Tibial artery (tissue), 4 donors: ENCODE measurements around the gene FBXL17.

Experiments
- DNase-seq, 2 donors: peaks; one replicate each; pipeline ENCODE4 v3.0.0-alpha.2; 2019
- H3K27ac ChIP-seq, 2 donors: fragments of 200-600 bp; sonication (generic) in 1 of 2; 1 replicate in 1 of 2; 2 replicates in 1 of 2; pipeline ENCODE4 v1.5.1; 2018 to 2019; ENCODE audit warnings: mild to moderate bottlenecking in 1 of 2
- H3K27me3 ChIP-seq, 2 donors: fragments of 200-600 bp; sonication (generic) in 1 of 2; one replicate each; pipeline versions ENCODE4 v1.5.1 to v1.6.0; 2016 to 2019
- H3K36me3 ChIP-seq, 3 donors: fragments of 200-600 bp; sonication (generic) in 2 of 3; one replicate each; pipeline ENCODE4 v1.5.1; 2016 to 2019; ENCODE audit warnings: mild to moderate bottlenecking in 2 of 3
- H3K4me1 ChIP-seq, 4 donors: fragments of 200-600 bp; sonication (generic) in 2 of 4; 1 replicate in 3 of 4; 2 replicates in 1 of 4; pipeline ENCODE4 v1.5.1; 2016 to 2019
- H3K4me3 ChIP-seq, 2 donors: fragments of 200-600 bp; sonication (generic) in 1 of 2; 1 replicate in 1 of 2; 2 replicates in 1 of 2; pipeline ENCODE4 v1.5.1; 2018 to 2019; ENCODE audit warnings: mild to moderate bottlenecking in 2 of 2
- H3K9me3 ChIP-seq, 3 donors: fragments of 200-600 bp; sonication (generic) in 1 of 3; one replicate each; pipeline ENCODE4 v1.5.1; 2016 to 2019
- intact Hi-C: fragments of 100-400 bp; cut with DNase I; formaldehyde crosslinking; loops from one replicate; pipeline ENCODE4 v1.15.0; 2023; ENCODE audit warnings: low total_unique reads
- TF ChIP-seq, protein P1 (sequence below), 2 experiments: fragments of 200-600 bp in 1 of 2; fragments of 450-650 bp in 1 of 2; IDR thresholded peaks; one replicate each; pipeline ENCODE4 v1.5.1; 2017 to 2019; ENCODE audit warnings: antibody characterized with exemption in 2 of 2, mild to moderate bottlenecking in 1 of 2, moderate library complexity in 1 of 2

The FBXL17 gene

DNA sequence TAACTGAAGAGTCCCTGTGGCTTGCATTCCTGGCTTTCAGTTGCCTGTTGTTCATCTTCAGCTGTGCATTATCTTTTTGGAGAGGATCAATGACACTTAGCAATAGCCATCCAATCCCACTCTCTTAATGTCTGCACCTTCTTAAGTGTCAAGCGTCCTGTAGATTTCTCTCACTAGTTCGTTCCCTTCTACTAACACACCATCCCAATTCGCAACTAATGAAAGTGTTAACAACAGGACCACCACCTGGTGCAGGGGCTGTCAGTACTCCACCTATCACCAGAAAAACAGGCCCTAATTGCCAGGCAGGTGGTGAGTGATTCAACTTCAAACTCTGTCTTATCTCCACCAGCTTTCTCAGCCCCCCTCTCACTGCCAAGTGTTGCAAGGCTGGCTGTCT is 541.7 kb downstream of the FBXL17 start:
- Histone ChIP-seq H3K27ac (no peak overlapping the region), H3K36me3 (no peaks in the 10 kb centered on the region), H3K9me3 (no peaks in the 10 kb centered on the region), H3K4me3 (no peak overlapping the region), H3K27me3 (no peaks in the 10 kb centered on the region), H3K4me1 (no peaks in the 10 kb centered on the region)
- TF ChIP-seq, protein P1, sequence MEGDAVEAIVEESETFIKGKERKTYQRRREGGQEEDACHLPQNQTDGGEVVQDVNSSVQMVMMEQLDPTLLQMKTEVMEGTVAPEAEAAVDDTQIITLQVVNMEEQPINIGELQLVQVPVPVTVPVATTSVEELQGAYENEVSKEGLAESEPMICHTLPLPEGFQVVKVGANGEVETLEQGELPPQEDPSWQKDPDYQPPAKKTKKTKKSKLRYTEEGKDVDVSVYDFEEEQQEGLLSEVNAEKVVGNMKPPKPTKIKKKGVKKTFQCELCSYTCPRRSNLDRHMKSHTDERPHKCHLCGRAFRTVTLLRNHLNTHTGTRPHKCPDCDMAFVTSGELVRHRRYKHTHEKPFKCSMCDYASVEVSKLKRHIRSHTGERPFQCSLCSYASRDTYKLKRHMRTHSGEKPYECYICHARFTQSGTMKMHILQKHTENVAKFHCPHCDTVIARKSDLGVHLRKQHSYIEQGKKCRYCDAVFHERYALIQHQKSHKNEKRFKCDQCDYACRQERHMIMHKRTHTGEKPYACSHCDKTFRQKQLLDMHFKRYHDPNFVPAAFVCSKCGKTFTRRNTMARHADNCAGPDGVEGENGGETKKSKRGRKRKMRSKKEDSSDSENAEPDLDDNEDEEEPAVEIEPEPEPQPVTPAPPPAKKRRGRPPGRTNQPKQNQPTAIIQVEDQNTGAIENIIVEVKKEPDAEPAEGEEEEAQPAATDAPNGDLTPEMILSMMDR (IDR thresholded peaks at IDR 0.05): no peak
- no peak for DNase-seq
- intact Hi-C loops: no loop called here

DNA sequence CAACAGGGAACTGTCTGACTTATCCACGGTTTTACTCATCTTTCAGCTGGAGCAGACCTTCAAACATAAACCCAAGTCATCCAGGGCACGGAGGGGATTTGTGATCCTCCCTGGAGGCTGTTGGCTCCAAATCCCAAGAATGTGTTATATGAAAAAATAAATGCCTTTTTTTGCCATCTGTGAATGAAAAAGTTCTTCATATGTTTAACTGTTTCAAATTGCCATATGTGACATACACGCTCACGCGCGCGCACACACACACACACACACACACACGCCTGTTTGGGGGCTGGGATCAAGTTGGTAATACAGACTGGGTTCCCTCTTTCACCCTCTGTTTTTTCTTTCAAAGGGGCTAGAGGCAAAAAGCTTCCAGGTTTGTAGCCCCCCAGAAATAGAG is 546.8 kb downstream of the FBXL17 start:
- intact Hi-C loops: no loop called here
- TF ChIP-seq, protein P1 (IDR thresholded peaks at IDR 0.05): no peak
- DNase-seq: no peak
- Histone ChIP-seq H3K9me3 (no peaks in the 10 kb centered on the region), H3K4me1 (no peaks in the 10 kb centered on the region), H3K36me3 (no peaks in the 10 kb centered on the region), H3K4me3 (no peak overlapping the region), H3K27me3 (no peaks in the 10 kb centered on the region), H3K27ac (no peak overlapping the region)

DNA sequence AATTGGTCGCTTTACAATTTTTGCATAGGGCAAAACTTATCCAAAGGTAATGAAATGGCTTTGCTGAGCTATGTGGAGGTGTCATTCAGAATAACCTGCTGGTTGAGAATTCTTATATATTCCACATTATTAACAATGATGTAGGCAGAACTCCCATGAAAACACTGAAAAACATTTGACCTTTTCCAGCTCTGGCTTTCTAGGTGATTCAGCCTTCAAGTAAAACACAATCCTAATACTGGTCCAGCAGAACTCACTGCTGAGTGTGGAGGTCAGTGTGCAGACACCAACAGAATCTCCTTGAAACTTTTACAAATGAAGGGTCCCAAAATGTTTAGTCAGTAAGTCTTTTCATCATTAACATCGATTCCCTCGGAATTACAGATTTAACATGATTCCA is 549.2 kb downstream of the FBXL17 start:
- no peak for DNase-seq
- H3K9me3 ChIP-seq: no peaks in the 10 kb centered on the region
- TF ChIP-seq, protein P1 (IDR thresholded peaks at IDR 0.05): no peak

DNA sequence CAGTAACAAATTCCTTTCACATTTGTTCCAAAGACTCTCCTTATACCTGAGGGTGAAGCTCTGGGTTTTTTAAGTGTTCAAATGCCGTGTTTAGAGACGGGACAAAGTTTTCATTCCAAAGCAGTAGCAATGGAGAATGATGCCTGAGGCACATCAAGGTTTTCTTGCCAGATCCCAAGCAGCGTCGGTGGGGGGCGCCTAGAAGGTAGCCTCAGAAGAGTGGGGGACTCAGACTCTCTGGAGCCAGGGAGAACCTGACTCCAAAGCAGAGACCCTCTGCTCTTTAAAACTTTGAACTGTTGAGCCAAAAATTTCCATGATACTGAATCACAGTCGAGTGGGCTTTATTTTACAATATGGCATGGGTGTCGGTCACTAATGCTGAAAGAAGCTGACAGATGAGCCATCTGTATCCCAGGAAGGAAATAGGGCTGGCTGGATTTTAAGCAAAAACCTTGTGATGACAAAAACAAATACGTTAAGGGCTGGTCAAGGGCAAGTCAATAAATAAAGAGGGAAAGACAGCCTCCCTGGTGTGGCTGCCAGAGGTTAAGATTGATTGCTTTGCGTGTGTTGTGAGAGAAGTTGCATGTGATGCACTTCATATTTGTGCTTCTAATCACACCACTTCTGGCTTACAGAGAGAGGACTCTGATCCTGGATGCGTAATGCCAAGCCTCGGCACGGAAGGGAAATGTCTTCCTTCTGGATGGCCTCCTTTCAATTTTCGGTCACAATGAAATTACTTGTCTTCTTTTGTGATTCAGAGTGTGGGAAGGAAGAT is 550.1 kb downstream of the FBXL17 start:
- Histone ChIP-seq H3K27ac (no peak overlapping the region), H3K4me3 (no peak overlapping the region), H3K9me3 (no peaks in the 10 kb centered on the region), H3K27me3 (no peaks in the 10 kb centered on the region), H3K4me1 (no peaks in the 10 kb centered on the region), H3K36me3 (no peaks in the 10 kb centered on the region)
- TF ChIP-seq, protein P1 (IDR thresholded peaks at IDR 0.05): no peak
- intact Hi-C loops: no loop called here
- DNase-seq: no peak

More for the DNA sequence above, 549.2 kb downstream of the FBXL17 start:
- H3K27me3 ChIP-seq: no peaks in the 10 kb centered on the region
- intact Hi-C loops: no loop called here
- no peaks in the 10 kb centered on the region for H3K4me1 ChIP-seq
- no peak overlapping the region for H3K27ac ChIP-seq
- no peak overlapping the region for H3K4me3 ChIP-seq
- H3K36me3 ChIP-seq: no peaks in the 10 kb centered on the region

DNA sequence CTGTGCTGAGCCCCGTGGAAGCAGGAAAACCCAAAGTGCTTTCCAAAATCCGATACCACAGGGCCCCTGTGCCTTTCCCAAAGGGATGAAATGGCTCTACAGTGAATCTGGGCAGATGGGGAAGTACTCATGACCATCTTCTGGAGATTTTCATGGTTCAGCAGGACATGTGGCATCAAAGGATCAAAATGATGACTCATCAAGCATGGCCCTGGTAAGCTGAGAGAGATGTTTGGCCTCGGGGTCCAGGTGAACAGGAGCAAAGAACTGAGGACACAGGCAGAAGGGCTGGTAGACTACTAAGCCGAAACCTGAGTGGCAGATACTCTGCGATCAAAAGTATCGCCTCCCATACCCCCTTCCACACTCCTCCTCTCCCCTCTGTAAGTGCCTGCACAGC is 551.1 kb downstream of the FBXL17 start:
- no peak for DNase-seq
- no peaks in the 10 kb centered on the region for H3K4me1 ChIP-seq

More for the DNA sequence above, 551.1 kb downstream of the FBXL17 start:
- Histone ChIP-seq H3K27me3 (no peaks in the 10 kb centered on the region), H3K9me3 (no peaks in the 10 kb centered on the region), H3K4me3 (no peak overlapping the region), H3K36me3 (no peaks in the 10 kb centered on the region), H3K27ac (no peak overlapping the region)
- TF ChIP-seq, protein P1 (IDR thresholded peaks at IDR 0.05): no peak
- intact Hi-C loops: no loop called here
